DMS53 treated with DMSO at 0.1 percent for 48 hours (cell line): Measurements from ENCODE around the gene PEAK1.
"Not testable (repeated sequence)": the region's sequence is repeated elsewhere in the genome, so short reads cannot be mapped to it uniquely, and the experiment has no call there.

ENCODE experiments used
- DNase-seq: peaks from one replicate; lab custom pipeline; 2025; ENCODE audit not compliant: unreplicated experiment; lab: John Stamatoyannopoulos, UW

The PEAK1 gene

DNA sequence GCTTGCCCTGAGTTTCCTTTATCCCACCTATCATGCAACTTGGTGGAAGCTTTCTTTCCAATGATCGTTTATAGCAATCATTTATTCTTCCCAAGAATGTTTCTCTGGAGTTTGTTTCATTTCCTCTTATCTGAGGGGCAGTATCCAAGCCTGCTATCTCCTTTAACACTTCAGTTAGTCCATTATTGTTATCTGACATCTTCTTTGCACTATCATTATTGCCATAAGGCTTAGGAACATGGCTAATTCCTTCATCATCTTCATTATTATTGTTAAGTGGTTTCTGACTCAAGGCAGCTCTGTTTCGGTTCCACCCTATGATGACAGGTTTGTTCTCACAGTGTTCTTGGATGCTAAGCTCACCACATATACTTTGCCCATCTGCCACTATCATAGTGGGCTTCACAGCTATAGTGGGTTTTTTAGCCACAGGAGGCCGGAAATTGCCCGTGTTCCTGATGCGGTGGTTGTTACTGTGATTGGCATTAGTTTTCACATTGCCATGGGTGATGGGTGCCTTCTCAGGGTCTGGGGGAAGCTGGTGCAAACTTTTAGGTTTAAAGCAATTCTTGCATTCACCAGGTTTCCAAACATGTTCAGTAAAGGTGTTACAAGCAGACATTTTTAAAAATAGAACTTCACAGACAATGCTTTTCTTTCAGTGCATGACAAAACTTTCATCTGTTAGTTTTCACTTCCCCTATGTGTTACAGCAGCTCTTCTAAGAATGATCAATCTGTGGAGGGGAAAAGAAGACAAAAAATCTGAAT lies 238.4 kb downstream of the PEAK1 start:
- no peak for DNase-seq

GRCh38 chr15:77180757-77181156 lies 239.1 kb downstream of the PEAK1 start:
- DNase-seq, result no peak

- no peak for DNase-seq
These were observed 239.6 kb downstream of the PEAK1 start for GRCh38 chr15:77180270-77180669.

DNA sequence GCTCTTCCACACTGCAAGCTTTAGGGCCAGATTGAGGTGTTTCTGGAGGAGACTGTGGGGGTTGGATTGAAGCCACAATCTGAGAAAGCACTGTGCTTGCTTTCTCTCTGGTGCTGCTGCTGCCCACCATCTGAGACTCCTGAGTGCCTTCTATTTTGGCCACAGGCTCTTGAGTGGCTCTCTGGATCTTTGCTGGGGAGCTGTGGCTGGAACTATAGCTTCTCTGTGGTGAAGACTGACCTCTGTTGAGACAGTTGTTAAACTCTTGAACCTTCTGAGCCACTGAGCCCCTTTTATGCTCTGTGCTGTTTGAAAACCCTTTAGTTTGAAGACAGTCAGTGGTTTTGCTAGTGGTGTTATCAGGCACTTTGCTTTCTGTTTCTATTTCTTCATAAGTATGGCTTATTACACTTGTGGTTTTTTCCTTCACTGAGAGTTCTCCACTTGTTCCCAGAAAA lies 240.3 kb downstream of the PEAK1 start:
- no peak for DNase-seq

DNA sequence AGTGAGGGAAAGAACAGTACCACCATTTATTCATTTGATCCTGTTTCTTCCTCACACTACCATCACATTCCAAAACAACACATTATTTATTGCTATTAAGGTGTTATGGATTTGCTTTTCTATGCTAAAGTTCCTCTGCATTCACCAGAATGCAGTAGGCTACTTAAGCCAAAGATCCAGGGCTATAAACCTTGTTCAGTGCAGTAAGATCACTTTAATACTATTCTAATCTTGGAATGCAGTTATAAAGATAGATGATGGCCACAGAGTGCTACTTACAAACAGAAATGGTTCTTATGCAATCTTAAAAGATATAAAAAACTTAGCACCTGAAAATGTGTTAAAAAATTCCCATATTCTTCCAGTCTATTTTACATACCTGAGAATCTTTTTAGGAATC lies 241.5 kb downstream of the PEAK1 start:
- no peak for DNase-seq

- not testable (repeated sequence) for DNase-seq
These were observed 243.8 kb downstream of the PEAK1 start for GRCh38 chr15:77176148-77176547.

- DNase-seq, result no peak
These were observed 246.4 kb downstream of the PEAK1 start for GRCh38 chr15:77173487-77173886.

DNA sequence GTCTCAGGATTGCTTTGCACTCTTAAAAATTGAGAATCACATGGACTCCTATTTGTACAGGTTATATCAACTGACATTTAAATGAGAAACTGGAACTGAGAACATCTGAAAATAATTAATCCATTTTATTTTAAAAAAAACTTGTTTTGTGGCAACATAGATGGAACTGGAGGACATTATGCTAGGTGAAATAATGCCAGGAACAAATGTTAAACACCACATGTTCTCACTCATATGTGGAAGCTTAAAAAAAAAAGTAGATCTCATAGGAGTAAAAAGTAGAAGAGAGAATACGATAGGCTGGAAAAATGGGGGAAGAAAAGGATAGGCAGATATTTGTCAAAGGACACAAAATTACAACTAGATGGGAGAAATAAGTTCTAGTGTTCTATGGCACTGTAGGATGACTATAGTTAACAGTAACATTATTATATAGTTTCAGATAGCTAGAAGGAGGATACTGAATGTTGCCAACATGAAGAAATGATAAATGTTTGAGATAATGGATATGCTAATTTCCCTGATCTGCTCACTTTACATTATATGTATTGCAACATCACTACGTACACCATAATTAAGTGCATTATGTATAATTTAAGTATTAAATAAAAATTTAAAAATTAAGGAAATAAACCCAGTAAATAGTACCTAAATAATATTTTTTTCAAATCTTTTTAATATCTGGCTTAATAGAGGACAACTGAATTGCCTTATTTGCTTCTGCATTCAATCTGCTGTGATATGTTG lies 248.5 kb downstream of the PEAK1 start:
- DNase-seq, result no peak

DNA sequence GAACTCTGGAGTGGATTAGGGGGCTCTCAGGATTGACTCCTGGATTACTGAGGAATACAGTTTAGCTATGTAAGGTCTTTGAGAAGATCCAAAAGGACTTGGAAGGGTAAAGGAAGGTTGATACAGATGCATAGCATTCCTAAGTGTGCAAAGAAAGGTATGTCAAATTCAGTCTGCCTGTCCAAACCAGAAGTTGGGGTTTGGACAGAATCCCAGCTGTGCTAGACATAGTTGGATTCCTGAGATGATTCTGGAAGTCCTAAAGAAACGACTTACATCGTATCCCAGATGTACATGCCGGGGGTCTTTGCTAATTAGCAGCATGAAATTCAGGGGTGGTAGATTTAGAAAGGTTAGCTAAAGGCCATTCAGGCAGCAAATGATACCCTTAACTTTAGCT lies 251.3 kb downstream of the PEAK1 start:
- DNase-seq, result no peak

- DNase-seq, result no peak
These were observed 251.8 kb downstream of the PEAK1 start for GRCh38 chr15:77168141-77168540.

- no peak for DNase-seq
These were observed 252.5 kb downstream of the PEAK1 start for GRCh38 chr15:77167406-77167805.

DNA sequence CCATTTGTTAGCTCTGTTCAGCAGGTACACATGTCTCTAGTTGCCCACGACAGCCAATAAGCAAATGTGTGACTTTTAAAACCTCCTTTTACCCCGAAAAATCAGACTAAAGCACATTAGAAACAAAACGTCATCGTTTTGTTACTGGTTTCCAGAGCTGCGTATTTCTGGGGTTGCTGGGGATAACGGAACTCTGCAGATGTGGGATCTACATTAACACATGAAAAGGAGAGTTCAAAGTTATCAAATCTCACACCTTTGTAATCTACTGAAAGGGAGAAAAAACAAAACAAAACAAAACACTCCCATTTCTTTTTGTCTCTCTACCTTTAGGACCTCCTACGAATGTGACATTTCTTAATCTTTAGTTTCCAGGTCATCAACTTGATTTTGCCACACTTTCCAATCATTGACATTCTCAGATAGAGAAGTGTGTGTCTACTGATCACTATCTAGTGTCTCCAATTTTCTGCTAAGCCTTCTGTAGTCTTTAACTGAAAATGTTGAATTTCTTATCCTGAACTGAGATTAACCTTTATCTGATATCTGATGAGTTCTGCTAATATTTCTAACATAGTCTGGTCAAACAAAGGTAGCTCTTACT lies 256.0 kb downstream of the PEAK1 start:
- DNase-seq, result no peak

DNA sequence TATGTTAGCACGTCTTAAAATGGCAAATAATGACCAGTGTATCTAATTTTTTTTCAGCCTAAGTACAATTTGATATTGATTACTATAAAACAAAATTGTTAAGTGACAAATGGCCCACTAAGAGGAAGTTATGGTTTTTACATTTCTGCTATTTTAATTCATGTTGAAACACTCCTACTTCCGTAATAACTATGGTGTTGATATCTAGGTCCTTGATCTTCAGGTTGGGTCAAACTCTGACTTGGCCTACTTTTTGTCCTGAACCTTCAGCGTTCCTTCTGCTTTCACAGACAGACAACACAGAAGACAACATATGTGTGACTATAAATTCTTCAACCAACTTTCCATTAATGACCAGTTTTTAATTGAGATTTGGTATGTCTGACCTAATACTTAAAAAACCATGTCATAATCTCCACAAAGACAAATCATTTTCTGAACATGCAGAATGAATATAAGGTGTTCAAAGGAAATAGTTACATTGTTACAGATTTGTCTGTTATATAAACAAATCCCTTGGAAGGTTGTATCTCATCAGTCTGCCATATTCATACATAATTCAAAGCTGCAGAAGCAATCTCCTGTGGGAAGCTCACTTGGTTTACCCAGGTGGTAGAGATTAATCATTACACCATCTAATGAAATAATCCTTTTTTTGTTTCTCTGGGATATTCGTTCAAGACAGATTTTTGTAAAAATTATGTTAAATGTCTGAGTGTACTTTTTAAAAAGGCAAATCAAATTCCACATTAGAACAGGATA lies 256.9 kb downstream of the PEAK1 start:
- no peak for DNase-seq

DNA sequence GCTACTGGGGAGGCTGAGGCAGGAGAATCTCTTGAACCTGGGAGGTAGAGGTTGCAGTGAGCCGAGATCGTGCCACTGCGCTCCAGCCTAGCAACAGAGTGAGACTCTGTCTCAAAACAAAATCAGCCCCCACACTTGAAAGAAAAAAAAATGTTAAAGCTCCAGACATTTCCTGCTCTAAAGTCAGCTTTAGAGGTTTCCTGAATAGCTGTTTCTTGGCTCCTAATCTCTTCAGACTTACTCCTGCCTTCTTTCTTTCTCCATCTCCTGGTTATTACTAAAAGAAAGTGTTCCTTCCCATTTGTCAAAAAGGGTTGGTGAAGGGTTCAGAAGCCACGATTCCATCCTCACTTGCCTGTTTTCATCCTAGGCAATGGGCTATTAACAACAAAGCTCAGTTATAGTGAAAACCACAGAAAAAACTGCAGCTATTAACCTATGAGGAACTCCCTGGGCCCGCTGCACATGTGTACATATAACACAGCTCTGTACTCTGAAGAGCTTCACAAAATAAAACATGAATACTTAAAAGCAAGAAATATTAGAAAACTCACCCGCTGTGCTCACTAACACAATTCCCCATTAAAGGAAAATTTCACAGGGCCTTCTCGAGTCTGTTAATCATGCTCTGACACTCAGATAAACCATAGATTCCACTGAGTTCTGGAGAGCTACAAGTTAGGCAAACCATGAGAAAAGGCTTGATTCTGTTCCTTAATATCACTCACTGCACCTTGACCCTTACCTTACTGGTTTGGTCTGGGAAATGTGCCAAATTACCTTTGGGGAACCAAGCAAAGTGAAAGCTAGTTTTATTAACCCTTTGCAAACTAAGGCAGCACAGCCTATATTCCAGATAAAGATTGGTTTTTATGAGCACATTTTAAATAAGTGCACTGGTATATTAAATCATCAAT lies 259.1 kb downstream of the PEAK1 start:
- no peak for DNase-seq

DNA sequence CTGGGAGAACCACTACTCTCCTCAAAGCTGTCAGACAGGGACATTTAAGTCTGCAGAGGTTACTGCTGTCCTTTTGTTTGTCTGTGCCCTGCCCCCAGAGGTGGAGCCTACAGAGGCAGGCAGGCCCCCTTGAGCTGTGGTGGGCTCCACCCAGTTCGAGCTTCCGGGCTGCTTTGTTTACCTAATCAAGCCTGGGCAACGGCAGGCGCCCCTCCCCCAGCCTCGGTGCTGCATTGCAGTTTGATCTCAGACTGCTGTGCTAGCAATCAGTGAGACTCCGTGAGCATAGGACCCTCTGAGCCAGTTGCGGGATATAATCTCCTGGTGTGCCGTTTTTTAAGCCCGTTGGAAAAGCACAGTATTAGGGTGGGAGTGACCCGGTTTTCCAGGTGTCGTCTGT lies 263.9 kb downstream of the PEAK1 start:
- not testable (repeated sequence) for DNase-seq

- DNase-seq, result no peak
These were observed 271.7 kb downstream of the PEAK1 start for GRCh38 chr15:77148191-77148590.

DNA sequence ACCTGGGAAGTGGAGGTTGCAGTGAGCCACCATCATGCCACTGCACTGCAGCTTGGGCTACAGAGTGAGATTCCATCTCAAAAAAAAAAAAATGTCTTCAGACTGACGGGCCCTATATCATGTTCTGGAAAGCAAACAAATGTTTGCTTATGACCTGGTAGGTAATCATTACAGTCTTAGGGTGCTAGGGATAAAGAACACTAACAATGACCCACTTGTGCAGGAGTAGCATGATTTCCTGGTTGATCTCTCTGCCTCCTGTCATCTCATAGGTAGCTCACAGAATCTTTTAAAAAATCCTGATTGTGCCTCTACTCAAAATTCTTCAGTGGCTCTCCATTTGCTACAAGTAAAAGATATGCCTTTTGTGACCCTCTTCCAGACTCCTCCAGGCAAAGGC lies 274.5 kb downstream of the PEAK1 start:
- no peak for DNase-seq

- DNase-seq, result no peak
These were observed 275.3 kb downstream of the PEAK1 start for GRCh38 chr15:77144492-77145070.

- no peak for DNase-seq
These were observed 275.9 kb downstream of the PEAK1 start for GRCh38 chr15:77144026-77144425.

- no peak for DNase-seq
These were observed 276.3 kb downstream of the PEAK1 start for GRCh38 chr15:77143616-77144015.
